ENCODE measurements around the gene KIF26B.

The KIF26B gene

GRCh38 chr1:245481261-245481660, 326.5 kb downstream of the KIF26B start:
- DNase-seq: no peak

DNA sequence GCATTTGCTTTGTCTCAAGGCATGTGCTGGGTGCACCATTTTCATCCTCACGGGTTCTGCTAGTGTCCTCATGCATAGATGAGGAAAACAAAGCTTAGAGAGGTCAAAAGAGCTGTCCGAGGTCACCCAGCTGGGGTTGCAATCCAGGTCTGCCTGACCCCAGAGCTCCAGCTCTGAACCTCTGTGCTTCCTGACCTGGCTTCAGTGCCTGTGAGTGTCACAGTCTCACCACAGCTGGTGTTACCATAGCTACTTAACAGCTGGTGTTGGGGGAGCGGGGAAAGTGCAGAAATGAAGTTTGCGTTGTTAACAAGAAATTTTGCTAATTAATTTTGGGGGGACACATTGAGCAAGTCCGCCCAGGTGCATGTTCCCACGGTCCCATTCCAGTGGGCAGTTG, 328.5 kb downstream of the KIF26B start:
- DNase-seq: no peak

- DNase-seq: no peak
Measured at GRCh38 chr1:245484176-245484575, 329.4 kb downstream of the KIF26B start.

- DNase-seq: no peak
Measured at GRCh38 chr1:245485996-245486395, 331.2 kb downstream of the KIF26B start.

DNA sequence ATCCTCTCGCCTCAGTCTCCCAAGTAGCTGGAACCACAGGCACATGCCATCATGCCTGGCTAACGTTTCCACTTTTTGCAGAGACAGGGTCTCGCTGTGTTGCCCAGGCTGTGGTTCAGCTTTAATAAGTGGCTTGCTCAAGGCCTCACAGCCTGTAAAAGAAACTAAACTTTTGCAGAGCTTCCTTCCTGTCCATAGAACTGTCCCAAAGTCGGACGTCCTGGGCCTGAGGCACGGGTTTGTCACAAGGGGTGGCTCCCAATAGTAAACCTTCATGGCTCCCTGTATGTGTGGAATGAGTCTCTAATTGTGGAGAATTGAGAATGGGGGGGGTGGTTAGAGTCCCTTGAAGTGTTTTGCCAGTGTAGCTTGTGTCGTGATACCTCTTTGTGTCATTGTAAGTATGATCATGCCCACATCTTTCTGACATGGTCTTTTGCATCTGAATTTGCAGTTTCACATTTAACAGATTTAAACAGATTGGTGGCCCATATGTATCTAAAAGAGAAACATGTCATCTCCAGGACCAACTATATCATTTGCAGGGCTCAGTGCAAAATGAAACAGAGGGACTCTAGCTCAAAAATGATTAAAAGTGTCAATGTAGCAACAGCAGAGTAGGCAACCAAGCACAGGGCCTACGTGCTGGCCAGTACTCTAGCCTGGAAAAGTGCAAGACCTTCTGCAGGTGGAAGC, 332.1 kb downstream of the KIF26B start:
- no peak for DNase-seq

DNA sequence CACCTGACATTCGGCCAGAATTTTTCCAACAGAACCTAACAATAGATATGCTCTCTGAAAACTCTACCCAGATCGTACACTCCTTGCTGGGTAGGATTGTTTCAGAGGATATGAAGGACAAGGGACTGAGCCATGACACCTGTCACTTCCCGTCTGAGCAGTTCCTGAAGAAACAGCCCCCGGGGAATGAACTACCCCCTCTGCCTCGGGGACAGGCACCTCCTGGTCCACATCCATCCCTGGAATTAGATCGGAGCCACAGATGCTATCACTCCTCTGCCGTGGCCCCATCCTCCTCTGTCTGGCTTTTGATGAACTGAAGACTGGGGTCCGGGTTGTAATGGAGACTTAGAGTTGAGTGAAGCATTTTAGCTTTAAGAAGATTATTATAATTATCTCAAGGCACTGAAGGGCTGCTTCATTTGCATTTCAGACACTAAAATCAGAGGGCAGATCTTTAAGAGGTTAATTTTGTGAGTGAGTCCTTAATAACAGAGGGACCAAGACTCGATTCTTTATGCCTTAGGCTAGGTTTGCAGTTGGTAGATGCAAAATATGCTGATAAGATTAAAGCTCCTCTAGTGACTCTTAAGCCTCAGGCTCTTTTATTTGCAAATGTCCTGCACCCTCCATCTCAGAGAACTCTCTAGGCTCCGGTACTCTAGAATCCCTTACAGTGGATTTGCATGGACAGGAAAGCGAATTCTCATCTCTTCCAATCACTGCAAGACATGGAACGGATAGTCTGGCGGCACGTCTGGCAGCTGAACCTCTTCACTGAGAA, 333.8 kb downstream of the KIF26B start:
- DNase-seq: no peak

DNA sequence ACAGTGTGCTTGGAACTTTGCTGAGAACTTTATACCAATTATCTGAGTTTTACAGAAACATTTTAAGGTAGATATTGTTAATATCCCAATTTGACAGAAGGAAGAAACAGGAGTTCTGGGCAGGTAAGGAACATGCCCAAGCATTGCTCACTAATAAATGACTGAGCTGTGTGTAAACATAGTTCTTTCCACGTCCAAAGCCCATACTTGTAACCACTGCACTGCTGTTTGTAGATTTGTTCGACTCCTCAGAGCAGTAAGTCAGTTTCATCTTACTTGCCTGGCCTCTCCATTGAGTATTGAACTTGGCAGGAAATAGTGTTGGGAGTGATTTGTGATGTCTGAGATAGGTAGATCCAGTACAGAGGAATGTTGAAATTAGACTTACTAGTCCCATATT, 335.1 kb downstream of the KIF26B start:
- DNase-seq: no peak

DNA sequence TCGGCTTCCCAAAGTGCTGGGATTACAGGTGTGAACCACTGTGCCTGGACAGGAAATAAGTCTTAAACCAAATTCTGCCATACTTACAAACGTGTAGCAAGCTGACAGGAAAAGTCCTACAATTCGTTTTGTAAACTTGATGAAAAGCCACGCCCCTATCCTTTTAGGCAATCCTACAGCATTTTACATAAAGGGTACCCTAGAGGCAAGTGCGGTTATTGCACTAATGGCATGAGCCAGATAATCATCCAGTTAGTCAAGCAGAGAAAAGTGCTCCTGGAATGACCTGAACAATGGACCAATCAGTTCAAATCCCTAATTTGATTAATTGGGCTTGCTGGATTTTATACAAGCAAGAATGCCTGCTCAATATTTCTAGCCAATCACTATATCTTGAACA, 338.2 kb downstream of the KIF26B start:
- no peak for DNase-seq

DNA sequence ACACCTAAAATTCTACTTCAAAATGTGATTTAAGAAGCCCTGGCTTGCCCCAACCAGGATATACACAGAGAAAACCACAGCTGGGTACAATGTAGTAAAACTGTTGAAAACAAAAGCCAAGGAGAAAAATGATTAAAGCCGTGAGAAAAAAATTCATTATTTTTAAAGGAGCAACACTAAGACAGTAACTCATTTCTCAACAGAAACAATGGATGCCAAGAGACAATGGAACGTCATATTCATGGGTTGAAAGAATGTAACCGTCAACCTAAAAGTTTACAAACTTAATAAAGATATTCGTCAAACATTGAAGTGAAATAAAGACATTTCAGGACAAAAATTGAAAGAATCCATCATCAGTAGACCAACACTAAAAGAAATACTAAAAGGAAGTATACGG, 340.9 kb downstream of the KIF26B start:
- DNase-seq: no peak

GRCh38 chr1:245500546-245500945, 345.8 kb downstream of the KIF26B start:
- no peak for DNase-seq

GRCh38 chr1:245501633-245502032, 346.8 kb downstream of the KIF26B start:
- peak; percentile 41 for DNase-seq

GRCh38 chr1:245503548-245503947, 348.8 kb downstream of the KIF26B start:
- DNase-seq: no peak

DNA sequence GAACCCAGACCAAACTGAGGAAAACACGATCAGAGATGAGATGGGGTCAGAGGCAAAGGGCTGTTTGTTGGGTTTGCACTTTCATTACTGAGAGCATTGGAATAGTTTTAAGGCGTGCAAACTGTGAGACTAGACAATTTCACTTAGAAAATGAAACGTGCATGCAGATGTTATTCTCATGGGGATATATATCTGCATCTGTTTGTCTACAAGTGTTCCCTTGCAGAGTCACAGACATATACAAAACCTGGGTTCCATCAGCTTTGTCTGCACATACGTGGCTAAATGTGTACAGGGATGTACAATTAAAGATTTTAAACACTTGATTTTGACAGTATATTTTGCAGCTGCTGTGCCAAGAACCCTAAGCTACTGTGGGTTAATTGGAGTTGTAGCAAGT, 355.4 kb downstream of the KIF26B start:
- no peak for DNase-seq

DNA sequence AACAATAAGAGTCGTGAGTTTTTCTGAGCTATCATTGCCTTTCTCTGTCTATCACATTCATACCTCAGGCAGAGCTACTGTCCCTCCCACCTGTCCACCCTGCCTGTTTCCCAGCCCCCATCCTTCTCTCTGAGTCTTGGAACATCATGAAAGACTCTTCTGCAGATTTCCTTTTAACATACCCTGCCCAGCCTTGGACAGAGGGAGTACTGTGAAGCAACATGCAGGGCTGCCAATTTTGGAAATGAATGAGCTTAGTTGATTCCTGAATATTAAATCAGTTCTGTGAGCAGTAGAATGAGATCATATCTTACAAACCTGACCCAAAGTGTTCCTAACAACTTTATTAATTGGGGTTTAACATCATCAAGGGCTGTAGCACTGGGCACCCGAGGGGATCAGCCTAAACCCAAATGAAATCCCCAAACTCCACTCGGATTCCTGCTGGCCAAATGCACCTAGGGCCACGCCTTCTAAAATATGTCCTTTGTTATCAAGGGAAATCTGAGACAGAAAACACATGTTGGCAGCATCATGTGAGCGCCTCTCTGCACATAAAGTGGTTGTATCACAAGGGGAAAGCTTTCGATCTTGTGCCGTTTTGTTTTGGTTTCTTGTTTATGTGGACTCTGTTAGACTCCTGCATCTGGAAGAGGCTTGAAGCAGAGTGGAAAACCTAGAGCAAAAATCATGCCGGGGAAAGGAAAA, 357.6 kb downstream of the KIF26B start:
- DNase-seq: no peak

- no peak for DNase-seq
Measured at GRCh38 chr1:245512980-245513578, 358.3 kb downstream of the KIF26B start.

DNA sequence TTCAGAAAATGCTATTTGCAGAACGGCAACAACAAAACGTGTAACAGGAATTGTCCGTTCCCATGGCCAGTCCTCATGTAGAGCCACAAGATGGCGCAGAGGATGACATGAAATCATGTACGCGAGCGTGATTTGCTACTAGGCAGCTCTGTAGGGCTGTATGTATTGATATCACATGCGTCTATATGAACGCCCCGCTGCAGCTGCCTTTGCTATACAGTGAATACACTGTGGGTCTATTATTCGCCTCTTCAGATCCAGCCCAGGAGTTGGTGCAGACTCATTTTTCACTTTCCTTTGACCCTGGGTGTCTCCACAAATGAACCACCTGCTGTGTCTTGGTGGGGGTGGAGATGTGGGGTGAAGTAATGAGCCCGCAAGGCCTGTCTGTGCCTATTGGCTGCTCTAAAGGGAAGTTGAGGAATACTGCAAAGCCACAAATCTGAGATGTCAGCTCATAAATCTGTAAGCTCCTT, 361.5 kb downstream of the KIF26B start:
- peak; percentile 63 for DNase-seq

GRCh38 chr1:245520611-245521010, 365.8 kb downstream of the KIF26B start:
- no peak for DNase-seq

DNA sequence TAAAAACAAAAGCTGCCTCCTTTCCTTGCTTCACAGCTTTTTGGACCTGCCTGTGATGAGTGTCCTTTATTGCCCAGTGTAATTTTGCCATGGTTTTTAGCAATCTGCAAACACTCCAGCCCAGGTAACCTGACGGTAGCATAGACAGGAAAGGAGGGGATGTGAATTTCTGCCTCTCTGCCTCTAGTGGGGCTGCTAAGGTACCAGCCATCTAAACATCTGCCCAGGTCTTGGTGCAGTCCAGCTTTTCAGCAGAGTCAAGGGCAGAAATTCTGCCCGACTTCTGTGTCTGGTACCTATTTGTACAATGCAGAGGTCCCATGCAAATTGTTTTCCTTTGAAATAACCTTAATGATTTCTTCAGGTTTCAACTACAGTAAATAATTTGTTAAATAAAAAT, 371.4 kb downstream of the KIF26B start:
- DNase-seq: no peak

DNA sequence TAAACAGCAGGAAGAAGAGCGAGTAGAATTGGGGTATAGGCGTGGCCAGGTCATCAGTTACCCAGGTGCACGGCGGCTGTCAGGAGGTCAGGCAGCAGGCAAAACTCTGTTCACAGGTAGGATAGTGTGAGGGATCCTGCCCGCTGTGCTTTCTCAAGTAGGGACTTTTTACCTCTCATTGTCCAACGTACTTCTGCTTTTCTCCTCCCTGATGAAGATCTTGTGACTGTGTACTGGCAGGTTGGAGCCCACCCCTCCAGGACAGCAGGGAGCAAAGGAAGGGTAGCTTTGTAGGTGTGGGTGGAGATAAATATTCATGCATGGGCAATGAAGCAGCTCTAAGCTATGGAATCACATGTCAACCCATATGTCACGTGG, 373.5 kb downstream of the KIF26B start:
- no peak for DNase-seq

DNA sequence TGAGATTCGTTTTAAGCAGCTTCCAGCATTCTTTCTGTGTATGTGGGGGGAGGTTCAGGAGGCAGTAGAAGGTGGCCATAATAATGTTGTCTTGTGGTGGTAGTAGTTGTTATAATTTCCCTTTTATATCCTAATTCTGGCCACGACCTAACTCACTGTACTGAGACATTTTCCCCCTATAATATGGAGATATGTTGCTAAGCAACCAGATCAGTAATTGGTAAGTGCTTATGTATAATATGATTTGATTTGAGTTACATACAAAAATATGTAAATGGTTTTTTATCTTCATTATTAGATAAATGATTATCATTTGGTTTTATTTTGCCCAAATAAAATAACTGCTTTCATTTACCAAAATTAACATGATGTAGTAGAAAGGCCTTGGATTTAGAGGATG, 376.2 kb downstream of the KIF26B start:
- no peak for DNase-seq

GRCh38 chr1:245537992-245538391, 383.2 kb downstream of the KIF26B start:
- DNase-seq: no peak

GRCh38 chr1:245538671-245539070, 383.9 kb downstream of the KIF26B start:
- DNase-seq: no peak

DNA sequence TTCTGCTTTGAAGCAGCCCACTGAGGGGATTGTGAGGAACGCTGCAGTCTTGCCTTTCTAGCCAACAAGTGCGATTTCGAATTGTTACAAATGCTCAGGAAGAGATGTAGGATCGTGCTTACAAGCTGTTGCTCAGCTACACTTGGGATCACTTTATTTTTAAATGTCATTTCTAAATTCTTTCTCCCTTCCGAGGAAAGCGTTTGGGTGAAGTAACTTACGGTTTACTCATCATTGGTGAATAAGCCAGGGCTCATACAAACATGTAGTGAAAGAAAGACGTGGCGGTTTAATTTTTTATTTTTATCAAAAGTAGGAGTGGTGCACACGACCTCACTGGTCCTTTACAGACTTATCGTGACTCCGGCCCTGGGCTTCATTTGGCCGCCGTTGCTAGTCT, 386.6 kb downstream of the KIF26B start:
- no peak for DNase-seq

DNA sequence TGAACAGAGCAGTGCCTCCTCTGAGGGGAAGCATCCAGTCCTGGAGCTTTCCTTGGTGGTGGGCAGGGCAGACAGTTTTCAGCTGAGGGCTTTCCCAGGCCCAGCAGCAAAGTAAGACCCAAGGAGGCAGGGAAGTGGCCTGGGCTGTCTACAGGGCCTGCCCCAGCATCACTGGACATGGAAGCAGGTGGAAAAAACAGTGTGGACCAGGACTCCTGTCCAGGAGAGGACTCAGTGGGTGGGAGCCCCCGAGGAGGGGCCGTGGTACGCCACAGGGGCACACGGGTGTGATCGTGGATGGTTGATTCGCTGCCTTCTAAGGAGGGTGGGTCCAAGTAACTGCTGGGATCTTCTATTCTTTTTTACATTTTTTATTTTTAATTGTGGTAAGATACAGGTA, 387.6 kb downstream of the KIF26B start:
- no peak for DNase-seq

All from SIG-M5 (cell line).